OCI-LY7 (cell line): ENCODE results near the gene APOF. TPM values are rescaled to one million over a fixed set of nuclear protein-coding genes. Genes with fewer than 3 reads are reported as not detected.

ENCODE experiments used
- BruUV-seq: library from RNA; stranded (reverse); fragments of 400-500 nt; replicated peaks from 2 replicates; lab custom pipeline; 2021; lab: Mats Ljungman, UMichigan
- CTCF ChIA-PET: fragments of 300-600 bp; sonication (Branson Sonifier 250); formaldehyde crosslinking; loops from one replicate; lab custom pipeline; 2022; ENCODE audit warnings: antibody characterized with exemption; ENCODE audit not compliant: unreplicated experiment; lab: Charles Lee
- POLR2A ChIA-PET: fragments of 300-600 bp; sonication (Branson Sonifier 250); formaldehyde crosslinking; loops from one replicate; lab custom pipeline; 2022; ENCODE audit warnings: antibody characterized with exemption; lab: Charles Lee
- DNase-seq: peaks from one replicate; pipeline ENCODE4 v3.0.0-alpha.2; 2015; ENCODE audit warnings: low spot score
- H2AFZ ChIP-seq: fragments of 200-600 bp; sonication (generic), shearing (Covaris generic); 2 replicates; pipeline ENCODE4 v1.6.1; 2014; ENCODE audit warnings: mild to moderate bottlenecking, antibody characterized with exemption, low read length, moderate library complexity
- H3K27ac ChIP-seq: fragments of 200-600 bp; sonication (generic); 2 replicates; pipeline ENCODE4 v1.5.1; 2014; ENCODE audit warnings: mixed run types, low read depth, mild to moderate bottlenecking, moderate library complexity, low read length, inconsistent platforms; ENCODE audit not compliant: poor library complexity, severe bottlenecking
- H3K36me3 ChIP-seq: fragments of 200-600 bp; sonication (generic); 2 replicates; pipeline ENCODE4 v1.6.1; 2014; ENCODE audit warnings: mild to moderate bottlenecking, antibody characterized with exemption, low read length, moderate library complexity, mixed read lengths; ENCODE audit not compliant: insufficient read depth
- H3K4me1 ChIP-seq: fragments of 200-600 bp; sonication (generic); 2 replicates; pipeline ENCODE4 v1.5.1; 2014; ENCODE audit warnings: mild to moderate bottlenecking, low read length; ENCODE audit not compliant: insufficient read depth, poor library complexity, severe bottlenecking
- H3K4me2 ChIP-seq: fragments of 200-600 bp; sonication (generic); 2 replicates; pipeline ENCODE4 v1.6.1; 2014; ENCODE audit warnings: mild to moderate bottlenecking, low read length
- H3K4me3 ChIP-seq: fragments of 200-600 bp; sonication (generic); 2 replicates; pipeline ENCODE4 v1.5.1; 2014; ENCODE audit warnings: mild to moderate bottlenecking, low read depth, low read length; ENCODE audit not compliant: poor library complexity, severe bottlenecking
- H3K79me2 ChIP-seq: fragments of 200-600 bp; sonication (generic); 2 replicates; pipeline ENCODE4 v1.6.1; 2016; ENCODE audit warnings: low read depth, mild to moderate bottlenecking, low read length, moderate library complexity, mixed read lengths; ENCODE audit not compliant: insufficient read depth
- H3K9me2 ChIP-seq: fragments of 200-600 bp; sonication (generic); 2 replicates; pipeline ENCODE4 v1.6.1; 2016; ENCODE audit warnings: mild to moderate bottlenecking, low read length, mixed read lengths; ENCODE audit not compliant: insufficient read depth
- H3K9me3 ChIP-seq: fragments of 200-600 bp; sonication (generic); 2 replicates; pipeline ENCODE4 v1.6.1; 2014; ENCODE audit warnings: mild to moderate bottlenecking, mixed run types, low read length, mixed read lengths
- H4K20me1 ChIP-seq: fragments of 200-600 bp; sonication (generic); 2 replicates; pipeline ENCODE4 v1.6.1; 2014; ENCODE audit warnings: mild to moderate bottlenecking, antibody characterized with exemption, low read length, moderate library complexity, mixed read lengths; ENCODE audit not compliant: insufficient read depth
- CTCF ChIP-seq: fragments of 200-600 bp; sonication (generic); conservative IDR thresholded peaks from 2 replicates; pipeline ENCODE4 v1.5.1; 2014; ENCODE audit warnings: mild to moderate bottlenecking, antibody characterized with exemption, low read length, moderate library complexity, mixed read lengths
- EZH2phosphoT487 ChIP-seq: fragments of 200-600 bp; sonication (generic); IDR thresholded peaks from 2 replicates; pipeline ENCODE4 v1.6.1; 2018; ENCODE audit warnings: low read depth, borderline replicate concordance, mild to moderate bottlenecking, mixed run types, antibody characterized with exemption, low read length, moderate library complexity, mixed read lengths
- intact Hi-C: fragments of 100-400 bp; cut with micrococcal nuclease; formaldehyde crosslinking; loops from one replicate; pipeline ENCODE4 v1.10.0; 2022; ENCODE audit not compliant: unreplicated experiment
- small RNA-seq: library from RNA; depleted of rRNA; stranded (forward); fragments of <200 nt; gene quantifications from one replicate; pipeline ENCODE3, GENCODE V24; 2014
- total RNA-seq, 2 experiments: library from RNA; depleted of rRNA in 1 of 2; stranded (reverse); fragments of >200 nt in 1 of 2; shearing (Covaris generic) in 1 of 2; gene quantifications; 2 replicates each; pipeline ENCODE4 v1.2.3, GENCODE V29; 2014 to 2022

Gene APOF
- total RNA-seq, 2 experiments from 2014 or later = 0.16 to 0.38 TPM

GRCh38 chr12:56311003-56311402, 51.7 kb downstream of the APOF start:
- intact Hi-C loops = no loop called here
- peaks cover 15% of the 10 kb centered on the region; the same call in 1 of the 2 replicates for H3K79me2 ChIP-seq
- H2AFZ ChIP-seq = no peak overlapping the region
- no peaks in the 10 kb centered on the region for H3K9me2 ChIP-seq
- peaks cover 63% of the 10 kb centered on the region for H3K36me3 ChIP-seq
- H3K4me1 ChIP-seq = peaks cover 8% of the 10 kb centered on the region
- no peaks in the 10 kb centered on the region for H3K9me3 ChIP-seq
- CTCF ChIA-PET = no interaction called here
- H3K27ac ChIP-seq = no peak overlapping the region
- BruUV-seq = TSS peak; percentile 49
- no peaks in the 10 kb centered on the region for H4K20me1 ChIP-seq
- H3K4me3 ChIP-seq = no peak overlapping the region
- H3K4me2 ChIP-seq = no peak overlapping the region
- no peak for DNase-seq
- no peak for TF ChIP-seq CTCF
- no peak for TF ChIP-seq EZH2phosphoT487
- POLR2A ChIA-PET = interaction anchor here (0.6 to 1.7 kb wide), 2 partner anchors 49 to 136 kb away, joined by 5 read pairs; partner anchors contain the start of gene STAT2

Small RNA genes lying within 50 kb of the gene (small RNA-seq; reads per million reads assigned to genes)
- not detected for gene RNU7-40P

Other genes with a start within 250 kb of the APOF start
- 4,534 and 5,932 TPM in 2 replicates for gene RPL41, start 246.2 kb downstream of the APOF start, total RNA-seq (2014; rRNA removed; shearing (Covaris generic))
- 4,745 and 4,976 TPM in 2 replicates for gene RPL41, start 246.2 kb downstream of the APOF start, total RNA-seq (2022)
- gene ZC3H10, start 244.6 kb downstream of the APOF start, total RNA-seq (2014; rRNA removed; shearing (Covaris generic)) = 11.9 and 12.6 TPM in 2 replicates
- gene ZC3H10, start 244.6 kb downstream of the APOF start, total RNA-seq (2022) = 15.8 and 16.5 TPM in 2 replicates
- 74.6 and 85.9 TPM in 2 replicates for gene ESYT1, start 234.6 kb downstream of the APOF start, total RNA-seq (2014; rRNA removed; shearing (Covaris generic))
- 108 and 112 TPM in 2 replicates for gene ESYT1, start 234.6 kb downstream of the APOF start, total RNA-seq (2022)
- gene MYL6B, start 210.3 kb downstream of the APOF start, total RNA-seq (2014; rRNA removed; shearing (Covaris generic)) = 56.6 and 105 TPM in 2 replicates
- gene MYL6B, start 210.3 kb downstream of the APOF start, total RNA-seq (2022) = 62.6 and 77.6 TPM in 2 replicates
- gene MYL6, start 204.5 kb downstream of the APOF start, total RNA-seq (2014; rRNA removed; shearing (Covaris generic)) = 574 and 654 TPM in 2 replicates
- gene MYL6, start 204.5 kb downstream of the APOF start, total RNA-seq (2022) = 415 and 468 TPM in 2 replicates
- gene SMARCC2, start 173.4 kb downstream of the APOF start, total RNA-seq (2014; rRNA removed; shearing (Covaris generic)) = 59.7 and 68.3 TPM in 2 replicates
- gene SMARCC2, start 173.4 kb downstream of the APOF start, total RNA-seq (2022) = 137 and 162 TPM in 2 replicates
- 63.8 and 76.1 TPM in 2 replicates for gene RNF41, start 140.9 kb downstream of the APOF start, total RNA-seq (2014; rRNA removed; shearing (Covaris generic))
- 43.7 and 45.6 TPM in 2 replicates for gene RNF41, start 140.9 kb downstream of the APOF start, total RNA-seq (2022)
- gene NABP2, start 138.5 kb downstream of the APOF start, total RNA-seq (2014; rRNA removed; shearing (Covaris generic)) = 37.5 and 46.0 TPM in 2 replicates
- gene NABP2, start 138.5 kb downstream of the APOF start, total RNA-seq (2022) = 54.1 and 61.1 TPM in 2 replicates
- 0.76 and 2.5 TPM in 2 replicates for gene SLC39A5, start 132.8 kb downstream of the APOF start, total RNA-seq (2014; rRNA removed; shearing (Covaris generic))
- 1.2 and 1.4 TPM in 2 replicates for gene SLC39A5, start 132.8 kb downstream of the APOF start, total RNA-seq (2022)
- 7.0 and 11.7 TPM in 2 replicates for gene ANKRD52, start 104.5 kb downstream of the APOF start, total RNA-seq (2014; rRNA removed; shearing (Covaris generic))
- 35.0 and 35.6 TPM in 2 replicates for gene ANKRD52, start 104.5 kb downstream of the APOF start, total RNA-seq (2022)
- 15.8 and 22.1 TPM in 2 replicates for gene COQ10A, start 95.9 kb downstream of the APOF start, total RNA-seq (2014; rRNA removed; shearing (Covaris generic))
- gene COQ10A, start 95.9 kb downstream of the APOF start, total RNA-seq (2022) = 20.6 and 28.9 TPM in 2 replicates
- 150 and 154 TPM in 2 replicates for gene CS, start 62.5 kb downstream of the APOF start, total RNA-seq (2014; rRNA removed; shearing (Covaris generic))
- 262 and 281 TPM in 2 replicates for gene CS, start 62.5 kb downstream of the APOF start, total RNA-seq (2022)
- 62.8 and 75.5 TPM in 2 replicates for gene CNPY2, start 46.9 kb downstream of the APOF start, total RNA-seq (2014; rRNA removed; shearing (Covaris generic))
- 80.2 and 85.5 TPM in 2 replicates for gene CNPY2, start 46.9 kb downstream of the APOF start, total RNA-seq (2022)
- 69.9 and 106 TPM in 2 replicates for gene PAN2, start 28.9 kb downstream of the APOF start, total RNA-seq (2014; rRNA removed; shearing (Covaris generic))
- 117 and 132 TPM in 2 replicates for gene PAN2, start 28.9 kb downstream of the APOF start, total RNA-seq (2022)
- 16.3 and 18.3 TPM in 2 replicates for gene IL23A, start 24.0 kb downstream of the APOF start, total RNA-seq (2014; rRNA removed; shearing (Covaris generic))
- 9.8 and 12.7 TPM in 2 replicates for gene IL23A, start 24.0 kb downstream of the APOF start, total RNA-seq (2022)
- gene STAT2, start 2.8 kb downstream of the APOF start, total RNA-seq (2014; rRNA removed; shearing (Covaris generic)) = 75.3 and 89.0 TPM in 2 replicates
- 126 and 135 TPM in 2 replicates for gene STAT2, start 2.8 kb downstream of the APOF start, total RNA-seq (2022)
- gene TIMELESS, start 86.6 kb upstream of the APOF start, total RNA-seq (2014; rRNA removed; shearing (Covaris generic)) = 44.8 and 46.5 TPM in 2 replicates
- 103 and 115 TPM in 2 replicates for gene TIMELESS, start 86.6 kb upstream of the APOF start, total RNA-seq (2022)
- gene MIP, start 91.8 kb upstream of the APOF start, total RNA-seq (2014; rRNA removed; shearing (Covaris generic)) = not detected in 2 replicates
- 0.57 TPM in 1 of 2 replicates, not detected in the other for gene MIP, start 91.8 kb upstream of the APOF start, total RNA-seq (2022)
- gene SPRYD4, start 105.7 kb upstream of the APOF start, total RNA-seq (2014; rRNA removed; shearing (Covaris generic)) = 5.3 and 5.9 TPM in 2 replicates
- 6.9 and 7.5 TPM in 2 replicates for gene SPRYD4, start 105.7 kb upstream of the APOF start, total RNA-seq (2022)
- not detected in 2 replicates for gene GLS2, start 125.3 kb upstream of the APOF start, total RNA-seq (2014; rRNA removed; shearing (Covaris generic))
- gene GLS2, start 125.3 kb upstream of the APOF start, total RNA-seq (2022) = not detected in 2 replicates
- gene RBMS2, start 159.0 kb upstream of the APOF start, total RNA-seq (2014; rRNA removed; shearing (Covaris generic)) = 0.32 and 2.2 TPM in 2 replicates
- 0.27 and 1.1 TPM in 2 replicates for gene RBMS2, start 159.0 kb upstream of the APOF start, total RNA-seq (2022)